ENCODE measurements around the gene C3.
"Not testable (repeated sequence)": the region's sequence is repeated elsewhere in the genome, so short reads cannot be mapped to it uniquely, and the experiment has no call there.

The C3 gene

DNA sequence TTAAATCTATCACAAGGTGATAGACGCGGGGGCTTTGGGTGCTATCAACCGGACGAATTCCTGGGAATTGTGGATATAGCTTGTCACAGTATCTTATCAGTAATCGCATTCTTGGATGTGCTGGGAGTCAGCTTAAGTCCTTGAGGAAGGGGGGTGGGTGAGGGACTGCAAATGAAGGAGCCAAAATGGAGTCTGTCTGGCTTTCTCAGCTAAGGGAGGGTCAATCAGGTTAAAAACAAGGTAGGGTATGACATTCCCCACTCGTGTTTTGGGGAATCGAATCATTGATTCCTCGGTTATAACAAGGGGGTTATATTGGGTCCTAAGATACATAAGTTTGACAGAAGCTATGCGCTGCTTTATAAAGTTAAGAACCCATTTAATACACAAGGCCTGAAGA, 64.1 kb downstream of the C3 start:
- DNase-seq = not testable (repeated sequence)

DNA sequence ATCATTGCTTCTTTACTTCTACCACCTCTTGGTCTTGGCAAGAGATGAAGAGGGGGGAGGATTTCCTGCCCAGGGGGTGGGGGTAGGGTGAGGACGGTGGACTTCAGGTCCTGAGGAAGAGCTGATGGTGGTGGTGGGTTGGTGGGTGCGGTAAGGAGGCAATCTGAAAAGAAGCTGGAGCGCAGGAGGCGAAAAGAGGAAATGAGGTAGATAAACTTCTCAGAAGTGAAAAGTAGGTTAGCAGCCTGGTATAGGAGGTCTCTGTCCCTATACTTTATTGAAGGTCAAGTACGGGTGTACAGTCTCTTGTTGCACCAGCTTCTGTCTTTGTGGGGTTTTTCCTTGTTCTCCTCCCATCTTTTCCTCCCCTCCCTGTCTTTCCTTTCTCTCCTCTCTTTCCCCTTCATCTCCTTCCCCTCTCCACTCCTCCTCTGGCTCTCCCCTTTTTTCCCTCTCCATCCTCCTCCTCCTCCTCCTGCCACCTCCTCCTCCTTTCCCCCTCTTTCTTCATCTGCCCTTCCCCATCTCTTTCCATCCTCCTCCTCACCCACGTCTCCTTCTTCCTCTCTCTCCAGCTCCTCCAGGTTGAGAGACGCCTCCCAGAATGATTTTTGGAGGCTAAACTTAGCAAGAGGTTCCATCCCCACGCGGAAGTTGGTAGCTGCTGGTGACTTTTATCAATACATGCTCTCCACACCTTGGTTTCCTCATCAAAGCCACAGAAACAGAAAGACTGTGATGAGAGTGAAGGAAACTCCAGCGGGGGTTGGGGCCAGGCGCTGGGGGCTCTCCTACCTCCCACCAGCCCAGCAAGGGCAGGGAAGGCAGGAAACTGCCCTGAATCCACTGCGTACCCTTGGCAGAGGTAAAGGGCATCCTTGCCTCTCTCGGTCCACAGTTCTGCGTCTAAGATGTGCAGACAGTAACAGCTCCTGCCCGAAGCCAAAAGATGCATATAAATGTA, 65.8 kb downstream of the C3 start:
- DNase-seq = no peak

DNA sequence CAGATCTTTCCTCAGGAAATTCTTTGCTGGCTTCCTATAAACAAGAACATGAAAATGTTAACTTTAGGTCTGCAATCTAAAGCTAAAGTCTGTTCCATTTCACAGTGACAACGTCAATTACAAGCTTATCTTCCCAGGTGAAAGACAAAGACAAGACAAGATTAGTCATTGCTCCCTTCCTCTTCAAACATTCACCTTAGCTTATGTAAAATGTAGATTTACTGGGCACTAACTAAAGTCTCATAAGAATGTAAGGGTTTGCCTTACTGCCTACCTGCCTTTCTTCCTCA, 67.7 kb downstream of the C3 start:
- no peak for DNase-seq

DNA sequence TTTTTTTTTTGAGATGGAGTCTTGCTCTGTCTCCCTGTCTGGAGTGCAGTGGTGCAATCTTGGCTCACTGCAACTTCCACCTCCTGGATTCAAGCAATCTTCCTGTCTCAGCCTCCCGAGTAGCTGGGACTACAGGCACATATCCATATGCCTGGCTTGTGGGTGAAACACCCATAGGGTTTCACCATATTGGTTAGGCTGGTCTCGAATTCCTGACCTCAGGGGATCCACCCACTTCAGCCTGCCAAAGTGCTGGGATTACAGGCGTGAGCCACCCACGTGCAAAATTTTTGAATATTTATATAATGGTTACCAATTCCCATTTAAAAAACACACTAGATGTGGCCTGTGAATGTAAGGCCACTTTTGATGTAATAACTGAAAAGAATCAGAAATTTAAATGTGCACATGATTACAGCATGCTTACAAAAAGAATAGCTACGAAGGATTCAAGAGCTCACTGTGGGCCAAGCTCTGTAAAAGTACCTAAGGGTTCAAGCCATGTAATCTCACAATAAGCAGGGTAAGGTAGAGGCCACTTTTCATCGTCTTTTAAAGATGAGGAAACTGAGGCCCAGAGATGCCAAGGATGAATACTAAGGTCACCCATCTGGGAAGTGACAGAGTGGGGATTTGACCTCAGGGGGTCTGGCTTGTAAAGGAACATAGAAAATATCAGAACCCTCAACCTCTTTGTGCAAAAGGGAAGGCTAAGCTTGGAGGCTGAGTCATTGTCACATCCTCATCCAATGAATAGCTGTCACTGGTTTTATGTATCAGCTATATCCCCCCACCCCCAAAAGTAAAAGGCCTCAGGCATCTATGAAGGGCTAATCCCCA, 68.3 kb downstream of the C3 start:
- DNase-seq = no peak

DNA sequence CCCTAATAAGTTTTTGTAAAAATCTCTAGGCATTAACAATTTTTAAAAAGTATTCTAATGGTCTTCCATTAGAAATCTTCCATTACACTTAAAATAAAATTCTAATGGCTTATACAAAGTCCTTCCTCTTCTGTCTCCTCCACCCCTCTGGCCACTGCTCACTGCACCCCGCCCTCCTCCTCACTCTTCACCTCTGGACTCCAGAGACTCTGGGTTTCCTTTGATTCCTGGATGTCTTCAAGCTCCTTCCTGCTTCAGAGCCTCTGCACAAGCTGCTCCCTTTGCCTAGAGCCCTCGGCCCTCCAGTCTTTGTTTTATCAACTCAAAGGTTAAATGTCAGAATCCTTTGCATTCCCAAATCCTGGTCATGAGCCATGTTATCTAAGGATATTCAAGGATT, 71.3 kb downstream of the C3 start:
- no peak for DNase-seq

DNA sequence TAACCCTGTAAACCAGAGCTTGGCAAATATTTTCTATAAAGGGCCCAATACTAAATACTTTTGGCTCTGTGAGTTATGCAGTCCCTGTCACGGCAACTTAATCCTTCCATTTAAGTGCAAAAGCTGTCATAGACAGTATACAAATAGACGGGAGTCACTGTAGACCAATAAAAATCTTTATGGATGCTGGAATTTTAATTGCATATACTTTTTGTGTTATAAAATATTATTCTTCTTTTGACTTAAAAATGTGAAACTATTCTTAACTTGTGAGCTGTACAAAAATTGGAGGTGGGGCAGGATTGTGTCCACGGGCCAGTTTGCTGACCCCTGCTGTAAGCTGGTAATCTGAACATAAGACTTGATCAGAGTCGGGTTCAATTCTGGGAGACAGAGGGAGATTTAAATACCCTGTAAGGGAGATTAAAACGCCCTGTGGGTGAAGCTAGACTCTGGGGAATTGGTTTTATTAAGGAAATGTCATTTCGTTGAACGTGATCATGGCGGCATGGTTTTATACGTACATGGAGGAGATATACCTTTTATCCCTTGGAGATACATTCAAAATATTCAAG, 72.2 kb downstream of the C3 start:
- no peak for DNase-seq

DNA sequence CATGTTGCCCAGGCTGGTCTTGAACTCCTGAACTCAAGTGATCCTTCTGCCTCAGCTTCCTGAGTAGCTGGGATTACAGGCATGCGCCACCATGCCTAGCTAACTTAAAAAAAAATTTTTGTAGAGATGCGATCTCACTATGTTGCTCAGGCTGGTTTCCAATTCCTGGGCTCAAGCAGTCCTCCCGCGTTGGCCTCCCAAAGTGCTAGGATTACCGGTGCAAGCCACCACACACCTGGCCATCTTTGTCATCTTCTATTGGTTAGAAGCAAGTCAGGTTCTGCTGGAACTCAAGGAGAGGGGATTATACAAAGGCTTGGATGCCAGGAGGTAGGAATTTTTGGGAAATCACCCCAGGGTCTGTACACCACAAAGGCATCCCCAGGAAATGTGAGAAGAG, 75.7 kb downstream of the C3 start:
- DNase-seq = no peak

DNA sequence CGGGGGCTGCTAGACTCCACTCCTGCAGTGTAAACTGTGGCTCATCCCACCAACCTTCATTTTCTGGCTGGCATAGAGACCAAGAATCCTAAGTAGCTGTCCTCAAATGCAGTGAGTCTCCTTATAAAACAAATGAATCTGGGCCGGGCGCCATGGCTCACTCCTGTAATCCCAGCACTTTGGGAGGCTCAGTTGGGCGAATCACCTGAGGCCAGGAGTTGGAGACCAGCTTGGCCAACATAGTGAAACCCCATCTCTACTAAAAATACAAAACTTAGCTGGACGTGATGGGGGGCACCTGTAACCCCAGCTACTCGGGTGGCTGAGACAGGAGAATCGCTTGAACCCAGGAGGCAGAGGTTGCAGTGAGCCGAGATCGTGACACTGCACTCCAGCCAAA, 80.1 kb downstream of the C3 start:
- not testable (repeated sequence) for DNase-seq

DNA sequence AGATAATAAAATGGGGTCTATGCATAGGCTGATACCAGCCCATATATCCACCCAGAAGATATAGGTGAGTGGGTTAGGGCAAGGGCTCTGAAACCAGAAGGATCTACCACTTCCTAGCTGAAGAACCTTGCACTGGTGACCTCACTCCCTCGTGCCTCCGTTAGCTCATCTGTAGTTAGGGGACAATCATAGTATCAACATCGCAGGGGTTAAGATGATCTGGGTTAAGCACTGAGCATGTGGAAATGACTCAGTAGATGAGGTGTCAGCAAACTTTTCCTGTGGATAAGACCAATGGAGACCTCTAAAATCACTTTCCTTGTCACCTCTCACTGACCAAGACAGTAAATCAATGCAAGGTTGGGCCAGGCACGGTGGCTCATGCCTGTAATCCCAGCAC, 81.0 kb downstream of the C3 start:
- DNase-seq = no peak

DNA sequence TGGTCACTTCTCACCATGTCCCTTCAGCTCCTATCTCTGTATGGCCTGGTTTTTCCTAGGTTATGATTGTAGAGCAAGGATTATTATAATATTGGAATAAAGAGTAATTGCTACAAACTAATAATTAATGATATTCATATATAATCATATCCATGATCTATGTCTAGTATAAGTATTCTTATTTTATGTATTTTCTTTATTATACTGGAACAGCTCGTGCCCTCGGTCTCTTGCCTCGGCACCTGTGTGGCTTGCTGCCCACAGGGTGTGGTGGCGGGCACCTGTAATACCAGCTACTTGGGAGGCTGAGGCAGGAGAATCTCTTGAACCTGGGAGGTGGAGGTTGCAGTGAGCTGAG, 87.0 kb downstream of the C3 start:
- DNase-seq = not testable (repeated sequence)

DNA sequence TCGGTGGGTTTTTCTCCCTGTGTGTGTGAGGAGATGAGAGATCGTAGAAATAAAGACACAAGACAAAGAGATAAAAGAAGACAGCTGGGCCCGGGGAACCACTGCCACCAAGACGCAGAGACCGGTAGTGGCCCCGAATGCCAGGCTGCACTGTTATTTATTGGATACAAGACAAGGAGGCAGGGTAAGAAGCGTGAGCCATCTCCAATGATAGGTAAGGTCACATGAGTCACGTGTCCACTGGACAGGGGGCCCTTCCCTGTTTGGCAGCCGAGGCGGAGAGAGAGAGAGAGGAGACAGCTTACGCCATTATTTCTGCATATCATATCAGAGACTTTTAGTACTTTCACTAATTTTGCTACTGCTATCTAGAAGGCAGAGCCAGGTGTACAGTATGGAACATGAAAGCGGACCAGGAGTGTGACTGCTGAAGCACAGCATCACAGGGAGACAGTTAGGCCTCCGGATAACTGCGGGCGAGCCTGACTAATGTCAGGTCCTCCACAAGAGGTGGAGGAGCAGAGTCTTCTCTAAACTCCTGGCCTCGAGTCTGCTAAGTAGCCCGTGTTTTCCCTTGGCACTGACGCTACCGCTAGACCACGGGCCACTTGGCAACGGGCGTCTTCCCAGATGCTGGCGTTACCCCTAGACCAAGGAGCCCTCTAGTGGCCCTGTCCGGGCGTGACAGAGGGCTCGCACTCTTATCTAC, 87.5 kb downstream of the C3 start:
- peak; percentile 56 for DNase-seq

DNA sequence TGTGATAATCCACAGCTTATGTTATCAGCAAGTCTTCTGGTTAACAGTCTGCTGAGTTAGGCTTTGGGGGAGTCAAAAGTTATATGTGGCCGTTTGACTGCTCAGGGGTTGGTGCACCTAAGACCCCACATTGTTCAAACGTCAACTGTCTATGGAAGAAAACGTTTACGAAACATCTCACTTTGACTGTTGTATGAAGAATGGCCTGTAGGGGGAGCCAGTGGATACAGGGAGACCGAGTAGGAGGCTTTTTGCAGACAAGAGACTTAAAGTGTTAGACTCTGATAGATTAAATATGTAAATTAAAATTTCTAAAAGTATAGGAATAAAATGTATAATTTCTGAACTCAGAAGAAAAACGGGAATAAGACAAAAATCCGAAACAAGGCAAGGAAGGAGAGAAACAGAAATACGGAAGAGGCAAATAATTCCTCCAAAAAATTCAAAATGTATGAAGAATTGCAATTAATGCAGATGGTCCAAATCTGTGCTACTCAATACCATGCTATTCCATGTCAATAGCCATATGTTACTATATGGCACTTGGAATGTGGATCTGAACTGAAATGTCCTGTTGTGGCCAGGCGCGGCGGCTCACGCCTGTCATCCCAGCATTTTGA, 88.3 kb downstream of the C3 start:
- DNase-seq = peak; percentile 64
